Measurements from ENCODE around the gene SGTA.

SGTA gene

GRCh38 chr19:2735374-2735773 is 47.7 kb downstream of the SGTA start:
- TF ChIP-seq CTCF (IDR thresholded peaks at IDR 0.05) = no peak
- H3K36me3 ChIP-seq = peaks cover 51% of the 10 kb centered on the region
- H3K27ac ChIP-seq = no peak overlapping the region
- peaks cover 4% of the 10 kb centered on the region for H3K27me3 ChIP-seq
- H3K4me1 ChIP-seq (ENCODE audit: control insufficient read depth in 1 of 2, insufficient read depth in 1 of 2, low read depth in 1 of 2, low read length in 1 of 2) = peaks cover 37 to 42% of the 10 kb centered on the region in 2 experiments
- no peaks in the 10 kb centered on the region for H3K9me3 ChIP-seq
- no peak overlapping the region for H3K4me3 ChIP-seq (ENCODE audit: low read depth in 1 of 2, low read length in 1 of 2)

DNA sequence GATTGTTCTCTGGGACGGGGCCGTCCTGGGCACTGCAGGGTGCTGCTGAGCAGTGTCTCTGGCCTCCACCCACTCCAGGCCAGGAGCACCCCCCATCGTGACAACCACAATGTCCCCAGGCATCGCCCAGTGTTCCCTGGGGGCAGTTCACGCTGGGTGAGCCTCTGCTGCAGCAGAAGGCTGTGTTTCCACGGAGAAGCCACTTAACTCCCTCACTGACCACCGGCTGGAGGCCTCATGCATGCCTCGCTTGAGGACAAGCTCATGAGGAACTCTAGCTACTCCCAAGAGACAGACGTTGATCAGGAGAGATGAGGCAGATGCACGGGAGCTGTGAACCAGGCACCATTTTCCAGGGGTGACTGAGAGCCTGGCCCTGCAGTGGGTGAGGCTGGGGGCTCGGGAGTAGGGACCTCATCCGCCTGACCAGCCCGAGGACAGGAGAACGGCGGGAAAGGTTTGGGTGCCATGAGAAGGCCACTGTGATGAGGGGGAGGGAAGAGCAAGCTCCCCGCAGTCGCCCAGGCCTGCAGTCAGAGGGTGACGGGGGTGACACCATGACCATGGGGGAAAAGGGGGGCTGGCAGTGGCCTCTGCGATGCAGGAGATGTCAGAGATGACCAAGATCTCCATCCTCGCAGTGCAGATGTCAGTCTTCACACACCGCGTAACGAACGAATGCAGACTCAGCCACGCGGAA is 48.3 kb downstream of the SGTA start:
- no peak overlapping the region for H3K27ac ChIP-seq
- no peaks in the 10 kb centered on the region for H3K9me3 ChIP-seq
- no peak overlapping the region for H3K4me3 ChIP-seq (ENCODE audit: low read depth in 1 of 2, low read length in 1 of 2)
- H3K4me1 ChIP-seq (ENCODE audit: control insufficient read depth in 1 of 2, insufficient read depth in 1 of 2, low read depth in 1 of 2, low read length in 1 of 2) = peaks cover 33 to 36% of the 10 kb centered on the region in 2 experiments
- TF ChIP-seq CTCF (IDR thresholded peaks at IDR 0.05) = no peak
- peaks cover 51% of the 10 kb centered on the region for H3K36me3 ChIP-seq
- no peaks in the 10 kb centered on the region for H3K27me3 ChIP-seq

- H3K27ac ChIP-seq = no peak overlapping the region
- peaks cover 51% of the 10 kb centered on the region for H3K36me3 ChIP-seq
- no peak for TF ChIP-seq CTCF (IDR thresholded peaks at IDR 0.05)
- H3K9me3 ChIP-seq = no peaks in the 10 kb centered on the region
- peaks cover 28 to 29% of the 10 kb centered on the region in 2 experiments for H3K4me1 ChIP-seq (ENCODE audit: control insufficient read depth in 1 of 2, insufficient read depth in 1 of 2, low read depth in 1 of 2, low read length in 1 of 2)
- H3K27me3 ChIP-seq = peaks cover under 1% of the 10 kb centered on the region
- no peak overlapping the region for H3K4me3 ChIP-seq (ENCODE audit: low read depth in 1 of 2, low read length in 1 of 2)
Observed at GRCh38 chr19:2733930-2734588, 49.0 kb downstream of the SGTA start.

- Histone ChIP-seq H3K27ac (no peak overlapping the region), H3K9me3 (no peaks in the 10 kb centered on the region), H3K36me3 (peaks cover 51% of the 10 kb centered on the region), H3K4me3 (ENCODE audit: low read depth in 1 of 2, low read length in 1 of 2) (no peak overlapping the region), H3K4me1 (ENCODE audit: control insufficient read depth in 1 of 2, insufficient read depth in 1 of 2, low read depth in 1 of 2, low read length in 1 of 2) (peaks cover 19 to 20% of the 10 kb centered on the region in 2 experiments), H3K27me3 (peaks cover 12% of the 10 kb centered on the region)
- TF ChIP-seq CTCF (IDR thresholded peaks at IDR 0.05) = no peak
Observed at GRCh38 chr19:2732883-2733282, 50.2 kb downstream of the SGTA start.

- Histone ChIP-seq H3K4me1 (ENCODE audit: control insufficient read depth in 1 of 2, insufficient read depth in 1 of 2, low read depth in 1 of 2, low read length in 1 of 2) (peaks cover 13 to 14% of the 10 kb centered on the region in 2 experiments), H3K9me3 (no peaks in the 10 kb centered on the region), H3K4me3 (ENCODE audit: low read depth in 1 of 2, low read length in 1 of 2) (no peak overlapping the region), H3K27ac (no peak overlapping the region), H3K36me3 (peaks cover 51% of the 10 kb centered on the region), H3K27me3 (peaks cover 19% of the 10 kb centered on the region)
- TF ChIP-seq CTCF (IDR thresholded peaks at IDR 0.05) = no peak
Observed at GRCh38 chr19:2732157-2732725, 50.8 kb downstream of the SGTA start.
